ENCODE results near the gene CDH11. TPM values are rescaled to one million over a fixed set of nuclear protein-coding genes. Genes with fewer than 3 reads are reported as not detected.

CDH11 gene
- polyA plus RNA-seq, 3 donors = 0.91 to 8.8 (median 6.7) TPM

DNA sequence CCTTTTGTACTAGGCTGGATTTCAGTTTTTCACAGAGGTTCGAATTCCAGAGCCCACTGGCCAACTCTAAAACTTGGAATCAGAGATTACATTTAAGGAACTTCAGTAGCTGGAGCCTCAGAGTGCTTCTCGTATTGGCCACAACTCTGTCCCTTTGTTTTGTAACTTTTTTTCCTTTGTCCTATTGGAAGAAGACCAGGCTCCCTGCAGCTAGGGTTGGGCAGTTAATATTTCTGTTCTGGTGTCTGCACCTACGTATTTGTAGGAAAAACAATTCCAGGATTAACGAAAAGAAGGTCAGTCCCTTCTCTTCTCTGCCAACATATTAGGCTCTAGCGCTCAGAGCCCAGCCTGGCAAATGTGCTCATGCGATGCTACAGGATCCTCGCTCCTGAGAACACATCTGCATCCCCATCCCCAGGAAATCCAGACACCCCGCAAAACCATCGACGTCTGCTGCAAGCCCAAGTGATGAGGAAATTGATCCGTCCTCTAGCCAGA is 1.9 kb downstream of the CDH11 start:
- no peak overlapping the region for H3K27ac ChIP-seq (ENCODE audit: low read depth, low read length)
- 15 to 26% (median 18%) methylated on average over 11 of the region's 11 CpGs for WGBS, 3 donors

- no peak overlapping the region for H3K27ac ChIP-seq (ENCODE audit: low read depth, low read length)
- 50 to 63% (median 57%) methylated on average over 2 of the region's 2 CpGs for WGBS, 3 donors
Observed at GRCh38 chr16:65119435-65119834, 2.4 kb downstream of the CDH11 start.

- no peak overlapping the region for H3K27ac ChIP-seq (ENCODE audit: low read depth, low read length)
- WGBS, 3 donors = 38 to 52% (median 42%) methylated on average over 5 of the region's 5 CpGs
Observed at GRCh38 chr16:65118871-65119270, 3.0 kb downstream of the CDH11 start.

GRCh38 chr16:65117811-65118448 is 3.9 kb downstream of the CDH11 start:
- H3K27ac ChIP-seq (ENCODE audit: low read depth, low read length) = no peak overlapping the region
- 4 to 7% (median 5%) methylated on average over 8 of the region's 8 CpGs for WGBS, 3 donors

- H3K27ac ChIP-seq (ENCODE audit: low read depth, low read length) = no peak overlapping the region
- 55 to 76% (median 71%) methylated on average over 5 of the region's 5 CpGs for WGBS, 3 donors
Observed at GRCh38 chr16:65116818-65117430, 4.9 kb downstream of the CDH11 start.

- H3K27ac ChIP-seq (ENCODE audit: low read depth, low read length) = no peak overlapping the region
- 62 to 80% (median 80%) methylated on average over 4 of the region's 4 CpGs for WGBS, 3 donors
Observed at GRCh38 chr16:65116216-65116615, 5.6 kb downstream of the CDH11 start.

GRCh38 chr16:65114527-65114926 is 7.3 kb downstream of the CDH11 start:
- 79 to 88% (median 86%) methylated on average over 9 of the region's 9 CpGs for WGBS, 3 donors
- H3K27ac ChIP-seq (ENCODE audit: low read depth, low read length) = no peak overlapping the region

GRCh38 chr16:65113441-65113840 is 8.4 kb downstream of the CDH11 start:
- 80 to 93% (median 87%) methylated on average over 5 of the region's 5 CpGs for WGBS, 3 donors
- no peak overlapping the region for H3K27ac ChIP-seq (ENCODE audit: low read depth, low read length)

- 57 to 86% (median 76%) methylated on average over 5 of the region's 5 CpGs for WGBS, 3 donors
- H3K27ac ChIP-seq (ENCODE audit: low read depth, low read length) = no peak overlapping the region
Observed at GRCh38 chr16:65111306-65111705, 10.6 kb downstream of the CDH11 start.

GRCh38 chr16:65106757-65107156 is 15.1 kb downstream of the CDH11 start:
- H3K27ac ChIP-seq (ENCODE audit: low read depth, low read length) = no peak overlapping the region
- WGBS, 3 donors = 77 to 86% (median 78%) methylated on average over 3 of the region's 3 CpGs

DNA sequence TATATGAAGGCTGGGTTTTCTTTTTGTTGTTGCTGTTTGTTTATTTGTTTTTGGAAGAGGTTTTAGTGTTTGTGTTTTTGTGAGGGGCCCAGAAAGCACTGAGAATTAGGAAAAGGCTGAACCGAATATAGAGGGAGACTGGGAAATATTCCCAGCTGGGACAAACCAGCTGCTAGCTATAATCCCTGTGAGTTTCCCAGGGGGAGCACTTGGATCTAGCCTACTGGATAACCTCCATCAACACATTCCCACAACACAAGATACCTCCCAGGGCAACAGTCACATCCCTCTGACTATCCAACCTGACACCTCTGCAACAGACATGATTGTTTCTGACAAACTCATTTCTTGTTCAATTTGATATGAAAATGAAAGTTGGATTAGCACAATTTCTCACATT is 16.7 kb downstream of the CDH11 start:
- WGBS, 3 donors = 43 to 52% (median 46%) methylated on average over 1 of the region's 1 CpG
- no peak overlapping the region for H3K27ac ChIP-seq (ENCODE audit: low read depth, low read length)

DNA sequence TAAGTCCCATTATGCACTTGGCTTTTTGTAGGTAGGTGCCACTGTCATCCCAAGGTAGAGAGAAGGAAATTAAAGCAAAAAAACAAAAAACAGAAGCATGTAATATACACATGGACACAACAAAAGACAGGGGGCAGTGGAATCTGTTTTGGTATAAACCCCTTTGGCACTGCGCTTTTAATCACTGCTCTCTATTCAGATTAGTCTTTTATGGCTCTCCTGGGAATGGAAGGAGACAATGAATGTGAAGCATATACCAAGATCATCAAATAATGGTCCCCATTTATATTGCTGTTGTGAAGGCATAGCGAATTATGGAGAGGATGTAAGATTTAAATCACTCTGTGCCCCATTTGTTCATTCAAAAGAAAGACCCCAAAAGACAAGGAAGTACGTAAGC is 17.4 kb downstream of the CDH11 start:
- 82 to 91% (median 90%) methylated on average over 3 of the region's 3 CpGs for WGBS, 3 donors

DNA sequence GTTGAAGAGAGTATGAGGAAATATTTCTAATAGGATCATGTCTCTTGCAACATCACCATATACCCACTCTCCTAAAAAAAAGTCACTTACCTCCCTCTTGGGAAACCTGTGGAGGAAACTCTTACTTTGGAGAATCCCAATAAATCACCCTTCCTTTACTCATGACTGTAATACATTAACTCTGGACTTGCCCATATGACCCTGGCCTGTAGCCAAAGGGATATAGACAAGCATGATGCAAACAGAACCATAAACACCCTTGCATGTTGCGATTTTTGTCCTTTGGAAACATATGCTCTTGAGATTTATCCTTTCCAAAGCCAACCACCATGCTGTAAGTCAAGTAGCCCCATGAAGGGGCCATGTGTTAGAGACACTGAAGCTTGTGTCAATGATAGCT is 19.5 kb downstream of the CDH11 start:
- H3K27ac ChIP-seq (ENCODE audit: low read depth, low read length) = no peak overlapping the region
- WGBS, 3 donors = 66 to 85% (median 81%) methylated on average over 1 of the region's 1 CpG

More for the DNA sequence above, 17.4 kb downstream of the CDH11 start:
- no peak overlapping the region for H3K27ac ChIP-seq (ENCODE audit: low read depth, low read length)

GRCh38 chr16:65101009-65101408 is 20.9 kb downstream of the CDH11 start:
- H3K27ac ChIP-seq (ENCODE audit: low read depth, low read length) = no peak overlapping the region

DNA sequence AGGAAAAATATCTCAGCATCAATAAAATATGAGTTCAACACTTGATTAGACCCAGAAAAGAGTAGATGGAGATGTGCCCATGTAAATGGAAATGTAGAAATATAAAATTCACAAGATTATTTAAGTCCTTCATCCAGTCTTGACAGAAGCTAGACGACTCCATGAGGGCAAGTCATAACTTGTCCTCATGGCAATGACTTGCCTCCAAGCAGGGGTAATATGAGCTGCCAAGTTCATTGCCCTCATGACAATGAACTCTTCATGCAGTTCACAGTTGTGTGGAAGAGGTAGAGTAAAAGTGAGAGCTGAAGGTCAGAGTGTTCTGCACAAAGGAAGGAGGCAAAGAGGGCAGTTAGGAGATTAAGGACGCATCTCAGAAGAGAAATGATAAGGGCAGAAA is 22.3 kb downstream of the CDH11 start:
- 68 to 91% (median 86%) methylated on average over 2 of the region's 2 CpGs for WGBS, 3 donors
- H3K27ac ChIP-seq (ENCODE audit: low read depth, low read length) = no peak overlapping the region

DNA sequence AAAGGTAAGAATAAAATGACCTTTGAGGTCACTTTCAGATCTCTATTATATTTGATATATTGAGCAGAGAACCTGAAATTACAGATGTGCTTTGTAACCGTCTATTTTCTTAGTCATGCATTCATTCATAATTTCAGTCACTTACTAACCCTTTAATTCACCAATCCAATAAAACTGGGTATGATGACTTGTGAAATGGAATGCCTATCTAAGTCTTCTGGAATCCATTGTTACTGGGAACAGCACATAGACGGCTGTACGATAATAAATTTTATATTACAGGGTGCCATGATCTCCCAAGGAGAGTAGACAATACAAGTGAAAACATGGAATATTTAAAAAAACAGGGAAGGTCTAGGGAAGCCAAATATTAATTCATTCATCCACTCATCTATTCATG is 22.9 kb downstream of the CDH11 start:
- WGBS, 3 donors = 76 to 91% (median 91%) methylated on average over 3 of the region's 3 CpGs
- H3K27ac ChIP-seq (ENCODE audit: low read depth, low read length) = no peak overlapping the region

- no peak overlapping the region for H3K27ac ChIP-seq (ENCODE audit: low read depth, low read length)
- WGBS, 3 donors = 74 to 85% (median 83%) methylated on average over 4 of the region's 4 CpGs
Observed at GRCh38 chr16:65097296-65097695, 24.6 kb downstream of the CDH11 start.

DNA sequence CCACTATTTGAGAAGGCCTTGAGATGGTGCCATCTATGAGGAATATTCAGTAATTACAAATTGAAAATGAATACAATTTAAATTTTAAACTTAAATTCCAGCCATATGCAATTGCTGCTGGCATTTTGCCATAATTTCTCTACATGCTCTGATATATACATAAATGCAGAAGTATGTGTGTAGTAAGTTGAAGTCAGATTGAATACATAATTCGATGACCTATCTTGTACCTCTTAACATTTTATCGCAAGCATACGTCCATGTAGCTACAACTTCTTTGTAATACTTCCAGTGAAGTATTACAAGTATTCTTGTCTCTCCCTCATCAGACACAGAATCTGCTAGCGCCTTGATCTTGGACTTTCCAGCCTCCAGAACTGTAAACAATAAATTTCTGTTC is 26.0 kb downstream of the CDH11 start:
- no peak overlapping the region for H3K27ac ChIP-seq (ENCODE audit: low read depth, low read length)
- 71 to 73% (median 72%) methylated on average over 4 of the region's 4 CpGs for WGBS, 3 donors

DNA sequence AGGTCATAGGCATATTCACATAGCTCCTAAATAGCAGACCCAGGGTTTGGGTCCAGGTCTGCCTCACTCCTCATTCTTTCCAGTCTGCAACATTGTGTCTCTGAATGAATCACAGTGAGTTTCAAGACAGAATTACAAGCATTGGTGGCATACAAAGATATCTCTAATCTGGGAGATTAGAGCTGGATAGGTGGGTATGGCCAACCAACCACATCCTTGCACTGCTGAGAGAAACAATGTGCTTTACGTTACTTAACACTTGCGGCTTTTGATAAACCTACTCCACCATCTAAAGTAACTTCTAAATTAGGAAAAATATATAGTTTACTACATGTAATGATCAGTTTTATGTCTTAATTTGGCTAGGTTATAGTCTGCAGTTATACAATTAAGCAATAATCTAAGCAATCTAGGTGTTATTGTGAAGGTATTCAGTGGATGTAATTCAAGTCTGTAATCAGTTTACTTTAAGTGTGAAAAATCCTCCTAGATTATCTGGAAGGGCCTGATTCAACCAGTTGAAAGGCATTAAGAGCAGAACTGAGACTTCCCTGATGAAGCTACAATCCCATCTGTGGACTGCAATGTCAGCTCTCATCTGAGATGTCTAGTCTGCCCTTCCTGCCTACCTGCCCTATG is 26.7 kb downstream of the CDH11 start:
- no peak overlapping the region for H3K27ac ChIP-seq (ENCODE audit: low read depth, low read length)
- WGBS, 3 donors = 94 to 95% (median 95%) methylated on average over 2 of the region's 2 CpGs

DNA sequence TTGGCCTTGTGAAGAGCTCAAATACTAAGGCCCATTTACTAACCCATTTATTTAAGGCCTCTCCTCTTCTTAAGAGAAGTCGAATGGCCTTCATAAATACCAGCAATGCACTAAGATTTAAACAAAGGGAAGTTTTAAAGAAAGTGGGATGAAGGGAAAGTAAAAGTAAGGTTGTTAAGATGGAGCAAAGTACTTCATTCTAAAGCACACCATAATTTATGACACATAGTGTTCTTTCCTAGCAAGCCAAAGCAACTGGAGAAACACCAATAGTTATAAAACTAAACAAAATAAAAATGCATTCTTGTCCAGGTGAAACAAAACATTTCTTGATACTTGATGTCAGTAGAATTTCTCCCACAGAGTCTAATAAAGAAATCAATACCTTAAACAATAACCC is 27.9 kb downstream of the CDH11 start:
- WGBS, 3 donors = 69 to 75% (median 71%) methylated on average over 1 of the region's 1 CpG
- H3K27ac ChIP-seq (ENCODE audit: low read depth, low read length) = no peak overlapping the region

Measured in adipose tissue (tissue), 3 donors.